AML-193 (cell line): ENCODE measurements around the gene ADCY1.
"Not testable (repeated sequence)": the region's sequence is repeated elsewhere in the genome, so short reads cannot be mapped to it uniquely, and the experiment has no call there.

Experiments used
- DNase-seq, 2 experiments: peaks; one replicate each; lab custom pipeline; 2025; lab: John Stamatoyannopoulos, UW

The ADCY1 gene

GRCh38 chr7:45759464-45759863 lies 185.3 kb downstream of the ADCY1 start:
- not testable (repeated sequence) for DNase-seq

- not testable (repeated sequence) for DNase-seq
These were observed 187.5 kb downstream of the ADCY1 start for GRCh38 chr7:45761545-45762205.

GRCh38 chr7:45762225-45762994 lies 188.2 kb downstream of the ADCY1 start:
- DNase-seq: peak; percentile 19 to 22

- DNase-seq: peak; percentile 80 to 87
These were observed 194.6 kb downstream of the ADCY1 start for GRCh38 chr7:45768516-45769394.

- DNase-seq: not testable (repeated sequence)
These were observed 195.5 kb downstream of the ADCY1 start for GRCh38 chr7:45769626-45770025.
